ENCODE measurements around the gene C9orf43. TPM values are rescaled to one million over a fixed set of nuclear protein-coding genes. Genes with fewer than 3 reads are reported as not detected.
"Not testable (repeated sequence)": the region's sequence is repeated elsewhere in the genome, so short reads cannot be mapped to it uniquely, and the experiment has no call there.

The C9orf43 gene
- total RNA-seq, 1 donor from 2014 or later, result 0.35 TPM

GRCh38 chr9:113403646-113404045, 6.9 kb upstream of the C9orf43 start:
- ATAC-seq, result no peak
- Histone ChIP-seq H3K27ac (peak overlapping the region; percentile 40), H3K9me3 (no peaks in the 10 kb centered on the region), H3K27me3 (ENCODE audit: low read depth) (no peaks in the 10 kb centered on the region), H3K36me3 (peaks cover 18% of the 10 kb centered on the region), H3K4me3 (no peak overlapping the region), H3K4me1 (peaks cover 31% of the 10 kb centered on the region)
- TF ChIP-seq CTCF (IDR thresholded peaks at IDR 0.05), result no peak
- no peak for DNase-seq
- intact Hi-C loops (cut with DNase I), result no loop called here

GRCh38 chr9:113406353-113406752, 4.2 kb upstream of the C9orf43 start:
- H3K27me3 ChIP-seq (ENCODE audit: low read depth); DNase-seq; H3K9me3 ChIP-seq; ATAC-seq; intact Hi-C loops (cut with DNase I); H3K4me3 ChIP-seq: not testable (repeated sequence)
- peak overlapping the region; percentile 33 for H3K27ac ChIP-seq
- H3K4me1 ChIP-seq, result peaks cover 23% of the 10 kb centered on the region
- peaks cover 24% of the 10 kb centered on the region for H3K36me3 ChIP-seq

- ATAC-seq; intact Hi-C loops (cut with DNase I): not testable (repeated sequence)
- peak; percentile 73 for DNase-seq
Observed at GRCh38 chr9:113406873-113407511, 3.6 kb upstream of the C9orf43 start.

GRCh38 chr9:113409481-113409880, 1.1 kb upstream of the C9orf43 start:
- no peak for TF ChIP-seq CTCF (IDR thresholded peaks at IDR 0.05)
- ATAC-seq (no peak), DNase-seq (no peak)
- Histone ChIP-seq H3K27ac (peak overlapping the region; percentile 93), H3K9me3 (no peaks in the 10 kb centered on the region), H3K27me3 (ENCODE audit: low read depth) (no peaks in the 10 kb centered on the region), H3K4me3 (peak overlapping the region; percentile 87), H3K36me3 (peaks cover 24% of the 10 kb centered on the region), H3K4me1 (peaks cover 27% of the 10 kb centered on the region)
- intact Hi-C loops (cut with DNase I), result no loop called here

More at GRCh38 chr9:113406873-113407511, 3.6 kb upstream of the C9orf43 start:
- H3K4me3 ChIP-seq; H3K9me3 ChIP-seq; H3K27me3 ChIP-seq (ENCODE audit: low read depth): not testable (repeated sequence)
- Histone ChIP-seq H3K4me1 (peaks cover 27% of the 10 kb centered on the region), H3K27ac (peak overlapping the region; percentile 33), H3K36me3 (peaks cover 24% of the 10 kb centered on the region)
- peak; percentile 69 for TF ChIP-seq CTCF (IDR thresholded peaks at IDR 0.05)

- H3K27ac ChIP-seq, result peak overlapping the region; percentile 93
- no peaks in the 10 kb centered on the region for H3K9me3 ChIP-seq
- peak overlapping the region; percentile 87 for H3K4me3 ChIP-seq
- no peak for TF ChIP-seq CTCF (IDR thresholded peaks at IDR 0.05)
- intact Hi-C loops (cut with DNase I), result no loop called here
- H3K36me3 ChIP-seq, result peaks cover 24% of the 10 kb centered on the region
- DNase-seq (no peak), ATAC-seq (peak in 1 of 2 donors; percentile 2)
- peaks cover 27% of the 10 kb centered on the region for H3K4me1 ChIP-seq
- H3K27me3 ChIP-seq (ENCODE audit: low read depth), result no peaks in the 10 kb centered on the region
Observed at GRCh38 chr9:113409883-113410206, 702 bp upstream of the C9orf43 start.

GRCh38 chr9:113416149-113416721, 5.7 kb downstream of the C9orf43 start:
- no peak overlapping the region for H3K4me3 ChIP-seq
- H3K36me3 ChIP-seq, result no peaks in the 10 kb centered on the region
- TF ChIP-seq CTCF (IDR thresholded peaks at IDR 0.05), result no peak
- H3K27ac ChIP-seq, result peak overlapping the region; percentile 39
- H3K27me3 ChIP-seq (ENCODE audit: low read depth), result no peaks in the 10 kb centered on the region
- intact Hi-C loops (cut with DNase I), result no loop called here
- no peaks in the 10 kb centered on the region for H3K9me3 ChIP-seq
- H3K4me1 ChIP-seq, result peaks cover 4% of the 10 kb centered on the region
- no peak for DNase-seq
- peak in 1 of 2 donors; percentile 69 for ATAC-seq

Measured in lower lobe of right lung (tissue), 2 donors.